ENCODE data around the gene RXRA.
A peak's percentile ranks its signal among the peaks of the same experiment; 100 is the strongest.

RXRA gene

GRCh38 chr9:134420974-134421432, 94.7 kb downstream of the RXRA start:
- no peak for DNase-seq

DNA sequence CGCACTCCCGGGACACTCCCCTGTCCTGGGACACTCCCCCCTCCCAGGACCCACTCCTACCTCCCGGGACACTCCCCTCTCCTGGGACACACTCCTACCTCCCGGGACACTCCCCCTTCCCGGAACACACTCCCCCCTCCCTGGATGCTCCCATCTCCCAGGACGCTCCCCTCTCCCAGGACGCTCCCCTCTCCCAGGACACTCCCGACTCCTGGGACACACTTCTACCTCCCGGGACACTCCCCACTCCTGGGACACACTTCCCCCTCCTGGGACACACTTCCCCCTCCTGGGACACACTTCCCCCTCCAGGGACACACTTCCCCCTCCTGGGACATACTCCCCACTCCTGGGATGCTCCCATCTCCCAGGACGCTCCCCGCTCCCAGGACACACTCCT, 95.6 kb downstream of the RXRA start:
- no peak for DNase-seq

DNA sequence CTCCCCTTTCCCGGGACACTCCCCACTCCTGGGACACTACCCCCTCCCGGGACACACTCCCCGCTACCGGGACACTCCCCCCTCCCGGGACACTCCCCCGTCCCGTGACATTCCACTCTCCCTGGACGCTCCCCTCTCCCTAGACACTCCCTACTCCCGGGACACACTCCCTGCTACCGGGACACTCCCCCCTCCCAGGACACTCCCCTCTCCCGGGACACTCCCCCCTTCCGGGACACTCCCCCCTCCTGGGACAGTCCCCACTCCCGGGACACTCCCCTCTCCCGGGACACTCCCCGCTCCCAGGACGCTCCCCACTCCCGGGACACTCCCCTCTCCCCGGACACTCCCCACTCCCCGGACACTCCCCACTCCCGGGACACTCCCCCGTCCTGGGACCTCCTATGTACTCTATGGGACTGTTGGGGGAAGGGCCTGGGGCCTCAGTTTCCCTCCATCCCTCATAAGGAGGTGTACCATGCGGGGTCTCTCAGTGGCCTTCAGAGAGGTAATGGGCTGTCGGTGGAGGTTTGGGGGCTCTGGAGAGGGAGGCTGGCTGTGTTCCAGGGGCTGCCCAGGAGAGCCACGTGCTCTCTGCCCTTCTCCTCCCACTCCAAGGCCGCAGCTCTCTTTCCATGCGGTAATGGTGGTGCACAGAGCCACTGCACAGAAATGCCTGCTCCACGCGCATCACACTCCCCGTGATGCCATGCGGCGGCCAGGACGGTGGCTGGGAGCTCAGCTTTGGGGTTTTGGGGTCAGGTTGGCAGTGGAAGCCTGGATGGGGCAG, 96.2 kb downstream of the RXRA start:
- DNase-seq, result no peak

DNA sequence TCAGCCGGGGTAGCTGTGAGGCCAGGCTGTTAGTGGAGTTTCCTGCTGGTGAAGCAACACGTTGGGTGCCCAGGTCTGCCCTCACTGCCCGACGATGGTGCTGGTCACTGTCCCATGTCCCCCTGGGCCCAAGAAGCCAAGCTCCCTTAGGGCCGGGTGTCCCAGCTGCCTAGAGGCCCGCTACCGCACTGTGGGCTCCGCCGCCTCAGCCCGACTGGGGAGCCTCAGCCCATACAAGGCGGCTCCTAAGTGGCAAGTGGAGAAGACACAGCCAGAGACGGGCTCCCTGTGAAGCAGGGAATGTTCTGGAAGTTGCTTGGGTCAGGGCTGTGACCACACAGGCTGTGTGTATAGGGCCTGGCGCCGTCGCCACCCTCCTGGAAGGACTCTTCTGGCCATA, 96.9 kb downstream of the RXRA start:
- no peak for DNase-seq

DNA sequence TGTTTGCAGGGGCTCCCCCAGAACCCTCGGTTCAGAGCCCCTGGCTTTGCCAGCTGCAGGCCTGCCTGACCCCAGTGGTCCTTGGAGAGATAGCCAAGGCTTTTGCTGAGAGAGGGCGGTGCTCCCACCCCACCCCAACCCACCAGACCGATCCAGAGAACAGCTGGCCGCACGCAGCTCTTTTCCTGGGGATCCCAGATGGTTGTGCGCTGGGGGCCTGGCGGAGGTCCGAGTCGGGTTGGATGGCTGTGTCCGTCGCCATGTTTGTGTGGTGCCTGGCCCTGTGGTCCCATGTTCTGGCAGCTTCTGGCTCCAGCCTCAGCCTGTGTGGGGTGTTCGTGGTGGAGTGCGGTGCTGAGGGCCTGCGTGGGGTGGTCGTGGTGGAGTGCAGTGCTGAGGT, 97.5 kb downstream of the RXRA start:
- no peak for DNase-seq

GRCh38 chr9:134424818-134425217, 98.6 kb downstream of the RXRA start:
- no peak for DNase-seq

DNA sequence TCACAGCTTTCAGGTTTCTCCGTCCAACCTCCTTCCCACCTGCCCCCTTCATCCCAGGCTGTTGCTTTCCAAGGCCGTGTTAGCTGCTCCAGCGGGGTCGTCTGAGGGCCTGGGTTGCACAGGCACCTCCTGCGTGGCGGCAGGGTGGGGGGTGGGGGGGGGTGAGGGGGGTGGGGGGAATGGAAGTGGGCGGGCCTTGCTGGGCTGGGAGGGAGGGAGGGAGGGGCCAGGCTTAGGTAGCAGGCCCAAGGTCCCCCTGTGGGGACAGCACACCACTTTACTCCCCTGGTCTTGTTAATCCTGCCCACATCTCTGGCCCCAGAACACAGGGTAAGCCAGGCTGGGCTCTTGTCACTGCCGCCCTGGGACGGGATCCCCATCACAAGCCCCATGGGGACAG, 99.1 kb downstream of the RXRA start:
- DNase-seq, result no peak

- no peak for DNase-seq
These were observed 99.6 kb downstream of the RXRA start for GRCh38 chr9:134425812-134426211.

- DNase-seq, result no peak
These were observed 100.2 kb downstream of the RXRA start for GRCh38 chr9:134426436-134426835.

DNA sequence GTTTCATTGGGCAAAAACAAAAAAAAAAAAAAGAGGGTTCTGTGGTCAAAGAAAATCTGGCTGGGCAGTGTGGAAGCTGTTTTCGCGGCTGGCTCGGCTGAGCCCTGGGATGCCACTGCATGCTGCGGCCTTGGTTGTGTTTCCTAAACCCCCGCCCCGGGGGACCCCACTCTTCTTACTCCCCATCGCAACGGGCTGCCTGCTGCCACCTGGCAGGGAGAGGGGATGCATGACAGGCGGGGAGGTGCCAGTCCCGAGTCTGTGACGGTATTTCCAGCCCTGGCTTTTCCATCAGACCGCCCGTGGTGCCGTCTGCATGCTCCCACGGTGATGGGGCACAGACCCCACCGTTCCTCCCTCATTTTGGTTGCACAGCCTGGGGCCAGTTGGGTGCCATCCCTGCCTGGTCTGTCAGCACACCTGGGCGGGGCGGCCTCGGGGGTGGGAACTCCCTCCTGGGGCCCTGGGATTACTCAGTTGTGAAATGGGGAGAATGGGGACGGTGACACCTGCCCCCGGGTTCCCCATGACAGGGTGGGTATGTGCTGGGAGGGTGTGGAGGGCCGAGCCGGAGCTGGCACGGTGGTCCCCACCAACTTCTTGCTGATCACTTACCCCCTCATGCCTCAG, 101.0 kb downstream of the RXRA start:
- DNase-seq, result no peak

DNA sequence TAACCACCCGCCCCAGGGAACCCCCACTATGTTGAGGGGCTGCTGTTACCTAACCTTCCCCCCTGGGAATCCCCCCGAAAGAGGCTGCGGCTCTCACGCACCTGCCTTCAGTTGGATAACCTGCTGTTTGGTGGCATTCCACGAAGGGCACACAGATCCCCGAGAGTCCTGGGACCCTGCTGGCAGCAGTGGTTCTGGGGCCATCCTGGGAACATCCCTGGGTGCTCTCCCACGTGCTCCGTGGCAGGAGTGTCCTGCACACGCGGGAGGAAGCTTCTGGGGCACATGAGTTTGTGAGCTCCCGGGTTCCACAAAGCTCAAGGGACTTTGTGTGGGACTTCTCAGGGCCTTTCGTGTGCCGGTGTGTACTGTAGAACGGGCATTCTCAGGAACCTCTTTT, 102.3 kb downstream of the RXRA start:
- DNase-seq, result no peak

DNA sequence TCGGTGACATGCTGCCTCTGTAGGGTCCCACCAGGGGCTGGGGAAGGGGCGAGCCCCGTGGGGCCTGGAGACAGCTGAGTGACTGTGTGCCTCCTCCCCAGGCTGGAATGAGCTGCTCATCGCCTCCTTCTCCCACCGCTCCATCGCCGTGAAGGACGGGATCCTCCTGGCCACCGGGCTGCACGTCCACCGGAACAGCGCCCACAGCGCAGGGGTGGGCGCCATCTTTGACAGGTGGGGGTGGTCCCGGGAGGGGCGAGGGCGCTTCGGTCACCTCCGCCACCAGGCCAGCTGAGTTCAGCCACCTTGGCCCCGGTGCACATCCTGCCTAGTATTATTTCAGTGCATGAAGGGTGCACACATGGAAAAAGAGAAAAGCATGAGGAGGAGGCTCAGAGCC, 102.8 kb downstream of the RXRA start:
- no peak for DNase-seq

- DNase-seq, result no peak
These were observed 103.2 kb downstream of the RXRA start for GRCh38 chr9:134429481-134429880.

DNA sequence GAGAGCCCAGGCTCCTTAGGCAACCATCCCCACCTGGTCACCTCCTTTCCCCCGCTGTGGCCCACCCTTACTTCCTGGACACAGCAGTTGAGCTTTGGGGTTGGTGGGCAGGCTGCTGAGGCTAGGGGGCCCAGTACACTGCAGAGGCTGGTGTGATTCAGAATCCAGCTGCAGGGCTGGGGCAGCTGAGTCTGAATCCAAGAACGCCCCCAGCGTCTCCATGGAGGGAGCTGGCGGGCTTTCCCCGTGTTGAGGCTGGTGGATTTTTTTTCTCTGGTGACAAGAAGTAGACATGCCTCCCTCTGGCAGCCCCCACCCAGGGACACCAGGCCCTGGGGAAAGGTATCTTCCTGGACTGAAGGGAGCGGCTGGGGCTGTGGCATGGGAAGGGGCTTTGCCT, 104.8 kb downstream of the RXRA start:
- DNase-seq, result no peak

GRCh38 chr9:134431626-134432025, 105.4 kb downstream of the RXRA start:
- no peak for DNase-seq

- DNase-seq, result no peak
These were observed 106.2 kb downstream of the RXRA start for GRCh38 chr9:134432471-134432870.

DNA sequence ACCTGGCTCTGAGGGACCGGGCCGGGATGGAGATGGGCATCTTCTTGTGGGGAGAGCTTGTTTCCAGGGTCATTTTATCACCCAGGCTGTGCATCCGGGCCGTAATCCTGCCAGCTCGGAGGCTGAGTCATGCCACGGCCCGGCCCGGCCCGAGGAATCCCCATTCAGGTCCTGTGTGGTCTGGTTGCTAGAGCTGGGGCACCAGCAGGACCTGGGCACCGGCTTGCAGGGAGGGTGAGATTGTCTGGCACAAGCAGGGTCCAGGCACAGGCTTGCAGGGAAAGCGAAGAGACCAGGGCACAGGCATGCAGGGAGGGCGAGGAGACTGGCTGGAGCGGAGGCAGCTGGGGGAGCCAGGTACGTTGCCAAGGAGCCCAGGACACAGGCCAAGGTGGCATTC, 106.8 kb downstream of the RXRA start:
- no peak for DNase-seq

GRCh38 chr9:134433909-134434882, 107.9 kb downstream of the RXRA start:
- no peak for DNase-seq

DNA sequence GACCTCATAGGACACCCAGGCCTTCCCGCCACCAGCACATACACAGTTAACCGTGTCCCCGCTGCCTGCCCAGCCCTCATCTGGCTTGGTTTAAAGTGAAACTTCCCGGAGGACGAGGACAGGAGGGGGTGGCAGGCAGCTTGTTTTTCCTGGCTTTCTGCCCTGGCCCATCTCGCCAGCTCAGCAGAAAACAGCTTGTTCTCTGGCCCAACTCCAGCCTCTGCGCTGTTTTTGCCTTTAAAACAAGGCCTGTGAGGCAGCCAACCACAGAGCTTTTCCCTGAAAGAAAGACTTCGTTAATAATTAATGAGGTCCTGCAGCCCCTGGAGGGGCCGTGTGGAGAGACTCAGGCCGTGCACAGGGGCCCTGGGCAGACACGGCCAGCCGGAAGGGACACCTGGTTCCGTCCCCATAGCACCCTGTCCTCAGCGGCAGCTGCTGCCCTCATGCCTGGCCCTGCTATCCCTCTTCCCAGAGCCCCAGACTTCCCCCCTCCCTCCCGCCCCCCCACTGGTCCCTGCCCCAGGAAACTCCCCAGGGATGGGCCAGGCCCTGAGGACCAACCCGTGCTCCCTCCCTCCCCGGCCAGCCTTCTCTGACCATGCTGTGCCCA, 108.7 kb downstream of the RXRA start:
- DNase-seq, result peak; percentile 97

DNA sequence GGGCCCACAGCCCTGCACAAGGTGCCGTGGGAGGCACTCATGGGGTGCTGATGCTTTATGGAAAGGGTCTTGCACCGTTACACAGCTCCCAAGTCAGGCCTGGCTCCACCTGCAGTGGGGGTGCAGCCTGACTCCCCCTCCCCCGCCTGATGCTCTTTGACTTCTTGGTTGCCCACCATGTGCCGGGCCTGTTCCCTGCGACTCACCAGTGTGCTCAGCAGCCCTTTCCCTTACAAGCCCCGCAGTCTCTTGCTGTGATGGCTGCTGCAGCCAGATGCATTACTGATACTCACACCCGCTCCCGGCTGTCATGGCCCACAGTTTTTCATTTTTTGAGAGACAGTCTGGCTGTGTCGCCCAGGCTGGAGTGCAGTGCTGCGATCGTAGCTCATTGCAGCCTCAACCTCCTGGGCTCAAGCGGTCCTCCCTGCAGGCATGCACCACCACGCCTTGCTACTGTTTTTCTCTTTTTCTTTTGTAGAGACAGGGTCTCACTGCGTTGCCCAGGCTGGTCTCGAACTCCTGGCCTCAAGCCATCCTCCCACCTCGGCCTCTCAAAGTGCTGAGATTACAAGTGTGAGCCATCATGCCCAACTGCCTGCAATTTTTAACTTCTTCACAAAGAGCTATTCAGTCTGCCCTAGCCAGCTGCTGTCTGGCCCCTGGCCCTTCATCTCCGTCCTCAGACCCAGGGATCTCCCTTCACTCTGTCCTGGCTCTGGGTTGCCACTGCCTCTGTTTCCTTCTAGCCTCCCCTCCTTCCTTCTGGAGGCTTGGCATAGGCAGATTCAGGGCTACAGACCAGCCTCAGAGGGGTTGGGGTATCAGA, 109.5 kb downstream of the RXRA start:
- no peak for DNase-seq

DNA sequence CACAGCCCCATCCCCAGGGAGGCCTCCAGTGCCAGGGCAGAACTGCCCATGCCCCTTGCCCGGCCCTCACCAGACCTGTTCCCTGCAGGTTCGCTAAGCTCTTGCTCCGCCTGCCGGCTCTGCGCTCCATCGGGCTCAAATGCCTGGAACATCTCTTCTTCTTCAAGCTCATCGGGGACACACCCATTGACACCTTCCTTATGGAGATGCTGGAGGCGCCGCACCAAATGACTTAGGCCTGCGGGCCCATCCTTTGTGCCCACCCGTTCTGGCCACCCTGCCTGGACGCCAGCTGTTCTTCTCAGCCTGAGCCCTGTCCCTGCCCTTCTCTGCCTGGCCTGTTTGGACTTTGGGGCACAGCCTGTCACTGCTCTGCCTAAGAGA, 110.1 kb downstream of the RXRA start:
- no peak for DNase-seq

- DNase-seq, result no peak
These were observed 110.7 kb downstream of the RXRA start for GRCh38 chr9:134436911-134437310.
